ENCODE measurements around the gene ZNF225.
"Not testable (repeated sequence)": the region's sequence is repeated elsewhere in the genome, so short reads cannot be mapped to it uniquely, and the experiment has no call there.

Gene ZNF225

DNA sequence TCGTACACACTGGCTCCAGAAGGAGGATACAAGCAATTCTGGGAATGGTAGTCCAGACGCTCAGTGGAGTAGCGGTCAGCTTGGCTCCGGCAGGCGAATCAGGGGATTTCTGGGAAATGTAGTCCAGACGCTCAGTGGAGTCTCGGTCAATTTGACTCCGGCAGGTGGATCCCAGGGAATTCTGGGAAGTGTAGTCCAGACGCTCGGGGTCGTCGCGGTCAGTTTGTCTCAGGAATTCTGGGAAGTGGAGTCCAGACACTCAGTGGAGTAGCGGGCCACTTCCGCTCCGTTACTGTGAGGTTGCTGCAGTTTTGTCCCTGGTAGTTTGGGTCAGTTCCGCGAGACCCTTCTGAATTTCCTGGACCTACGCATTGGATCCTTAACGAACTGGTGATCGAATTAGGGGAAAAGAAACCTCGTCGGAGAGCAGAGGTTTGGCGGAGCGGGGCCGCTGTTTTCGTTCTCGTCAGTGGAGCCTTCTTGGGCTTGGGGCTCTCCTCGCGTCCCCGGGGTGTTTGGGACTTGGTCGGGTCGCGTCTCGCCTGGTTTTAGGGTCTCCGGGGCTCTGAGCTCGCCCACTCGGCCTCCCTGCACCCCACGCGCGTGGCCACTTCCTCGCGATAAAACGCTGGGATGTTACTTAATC lies at the start of gene ZNF225:
Gene ZNF225, plus strand, starts transcription at position 262 of the 646 bp plus-strand sequence. CDS start 2,429 bp downstream, outside the sequence.
- peak; percentile 96 for DNase-seq
- in situ Hi-C loops (cut with HindIII; ENCODE audit: low pct_ligation_motif_present, low pct_unique_long_range_greater_than_20kb, low sequenced_read_pairs): no loop called here

- DNase-seq: no peak
- in situ Hi-C loops (cut with HindIII; ENCODE audit: low pct_ligation_motif_present, low pct_unique_long_range_greater_than_20kb, low sequenced_read_pairs): no loop called here
Observed at GRCh38 chr19:44066305-44066704, 46.9 kb upstream of the ZNF225 start.

DNA sequence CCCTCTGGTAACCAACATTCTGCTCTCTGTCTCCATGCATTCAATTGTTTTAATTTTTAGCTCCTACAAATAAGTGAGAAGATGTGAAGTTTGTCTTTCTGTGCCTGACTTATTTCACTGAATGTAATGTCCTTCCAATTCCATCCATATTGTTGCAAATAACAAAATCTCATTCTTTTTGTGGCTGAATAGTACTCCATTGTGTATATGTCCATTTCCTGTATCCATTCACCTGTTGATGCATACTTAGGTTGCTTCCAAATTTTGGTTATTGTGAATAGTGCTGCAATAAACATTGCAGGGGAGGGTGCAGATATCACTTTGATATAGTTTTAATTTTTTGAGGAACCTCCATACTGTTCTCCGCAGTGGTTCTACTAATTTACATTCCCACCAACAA lies 43.8 kb upstream of the ZNF225 start:
- DNase-seq: no peak
- in situ Hi-C loops (cut with HindIII; ENCODE audit: low pct_ligation_motif_present, low pct_unique_long_range_greater_than_20kb, low sequenced_read_pairs): no loop called here

- in situ Hi-C loops (cut with HindIII; ENCODE audit: low pct_ligation_motif_present, low pct_unique_long_range_greater_than_20kb, low sequenced_read_pairs): no loop called here
- DNase-seq: peak; percentile 87
Observed at GRCh38 chr19:44071824-44072542, 41.2 kb upstream of the ZNF225 start, which contains the start of gene ZNF284. Gene ZNF284 (plus strand): TSS chr19:44072159. CDS start chr19:44076390, 4,231 bp downstream.

DNA sequence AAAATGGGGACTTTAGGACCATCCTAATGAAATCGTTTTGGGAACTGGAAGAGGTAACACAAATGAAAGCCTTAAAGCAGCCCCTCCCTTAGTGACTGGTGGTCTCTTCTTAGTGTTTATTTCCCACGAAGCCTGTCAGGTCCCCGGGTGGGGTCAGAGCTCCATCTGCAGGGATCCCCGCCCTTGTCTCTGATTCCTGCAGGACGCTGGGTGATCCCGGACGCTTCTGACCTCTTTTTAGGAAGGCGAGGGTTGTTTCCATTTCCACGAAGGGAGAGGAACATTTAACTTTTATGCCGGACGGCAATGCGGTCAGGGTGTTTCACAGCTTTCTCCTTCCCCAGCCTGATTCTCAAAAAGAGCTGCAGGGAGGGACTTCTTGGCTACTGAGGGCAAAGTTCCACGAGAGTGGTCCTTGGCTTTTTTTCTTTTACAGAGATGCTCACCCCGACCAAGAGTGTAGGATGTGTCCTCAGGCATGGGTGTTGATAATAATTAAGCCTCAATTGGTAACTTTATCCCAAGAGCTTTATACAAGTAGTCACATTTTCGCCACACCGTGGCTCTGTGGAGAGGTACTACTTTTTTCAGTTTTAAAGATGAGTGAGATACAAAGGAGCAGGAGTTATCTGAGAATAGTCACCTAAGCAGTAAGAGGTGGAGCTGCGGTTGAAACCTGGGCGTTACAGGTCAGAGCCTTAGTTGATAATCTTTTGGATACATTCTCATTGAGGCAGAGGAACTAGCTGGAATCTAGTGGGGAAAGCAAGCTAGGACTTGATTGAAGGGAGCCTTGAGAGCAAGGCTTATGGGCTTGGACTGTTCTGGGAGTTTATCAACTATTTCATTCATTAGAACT lies 40.4 kb upstream of the ZNF225 start:
- DNase-seq: peak; percentile 8
- in situ Hi-C loops (cut with HindIII; ENCODE audit: low pct_ligation_motif_present, low pct_unique_long_range_greater_than_20kb, low sequenced_read_pairs): no loop called here

GRCh38 chr19:44076325-44076724 lies 36.9 kb upstream of the ZNF225 start:
- no peak for DNase-seq
- in situ Hi-C loops (cut with HindIII; ENCODE audit: low pct_ligation_motif_present, low pct_unique_long_range_greater_than_20kb, low sequenced_read_pairs): no loop called here

GRCh38 chr19:44092108-44092507 lies 21.1 kb upstream of the ZNF225 start:
- no peak for DNase-seq
- in situ Hi-C loops (cut with HindIII; ENCODE audit: low pct_ligation_motif_present, low pct_unique_long_range_greater_than_20kb, low sequenced_read_pairs): no loop called here

- DNase-seq: peak; percentile 90
- in situ Hi-C loops (cut with HindIII; ENCODE audit: low pct_ligation_motif_present, low pct_unique_long_range_greater_than_20kb, low sequenced_read_pairs): no loop called here
Observed at GRCh38 chr19:44093931-44094765, 19.1 kb upstream of the ZNF225 start, which contains the start of gene ZNF224. Gene ZNF224 (plus strand): TSS chr19:44094361. CDS start chr19:44097874, 3,513 bp downstream.

GRCh38 chr19:44107751-44108150 lies 5.4 kb upstream of the ZNF225 start:
- in situ Hi-C loops (cut with HindIII; ENCODE audit: low pct_ligation_motif_present, low pct_unique_long_range_greater_than_20kb, low sequenced_read_pairs): no loop called here
- DNase-seq: no peak

- DNase-seq: no peak
- in situ Hi-C loops (cut with HindIII; ENCODE audit: low pct_ligation_motif_present, low pct_unique_long_range_greater_than_20kb, low sequenced_read_pairs): no loop called here
Observed at GRCh38 chr19:44109458-44109857, 3.7 kb upstream of the ZNF225 start.

DNA sequence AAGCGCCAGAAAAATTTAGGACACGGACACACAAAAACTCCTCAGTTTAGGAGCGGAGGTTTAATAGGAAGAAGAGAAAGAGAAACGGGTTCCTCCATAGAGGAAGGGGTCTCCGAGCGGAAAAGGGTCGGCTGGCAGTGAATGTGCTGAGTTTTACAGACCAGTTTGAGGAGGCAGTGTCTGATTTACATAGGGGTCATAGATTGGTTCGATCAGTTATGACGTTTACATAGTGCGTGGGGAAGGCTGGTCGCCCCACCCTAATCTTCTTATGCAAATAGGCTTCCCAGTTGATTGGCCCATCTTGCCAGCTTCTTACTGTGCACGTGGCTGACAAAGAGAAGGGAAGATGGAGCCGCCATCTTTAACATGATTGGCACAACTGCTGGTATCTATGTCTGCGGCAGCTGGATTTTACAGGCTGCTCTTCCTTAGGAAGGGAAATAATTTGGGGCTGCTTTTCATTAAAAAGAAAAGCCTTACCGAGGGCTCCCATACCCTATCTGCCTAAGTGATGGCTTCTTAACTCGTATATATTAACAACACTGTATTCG lies 1.2 kb upstream of the ZNF225 start:
- no peak for DNase-seq
- in situ Hi-C loops (cut with HindIII; ENCODE audit: low pct_ligation_motif_present, low pct_unique_long_range_greater_than_20kb, low sequenced_read_pairs): no loop called here

DNA sequence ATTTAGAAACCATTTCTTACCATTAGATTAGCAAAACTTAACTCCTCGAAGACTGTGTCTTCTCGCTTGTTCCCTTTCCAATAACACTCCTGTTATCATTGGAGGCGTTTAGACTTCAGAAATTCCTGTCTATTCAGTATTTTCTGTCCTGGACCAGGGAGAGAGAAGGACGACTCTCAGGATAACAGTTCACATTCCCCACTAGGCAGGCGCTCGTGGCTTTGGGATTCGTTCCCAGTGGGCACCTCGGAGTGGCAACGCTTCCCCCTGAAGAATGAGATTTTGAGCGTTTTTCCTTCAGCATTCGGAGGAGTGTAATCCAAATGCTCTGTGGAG lies 429 bp upstream of the ZNF225 start:
- no peak for DNase-seq
- in situ Hi-C loops (cut with HindIII; ENCODE audit: low pct_ligation_motif_present, low pct_unique_long_range_greater_than_20kb, low sequenced_read_pairs): no loop called here

DNA sequence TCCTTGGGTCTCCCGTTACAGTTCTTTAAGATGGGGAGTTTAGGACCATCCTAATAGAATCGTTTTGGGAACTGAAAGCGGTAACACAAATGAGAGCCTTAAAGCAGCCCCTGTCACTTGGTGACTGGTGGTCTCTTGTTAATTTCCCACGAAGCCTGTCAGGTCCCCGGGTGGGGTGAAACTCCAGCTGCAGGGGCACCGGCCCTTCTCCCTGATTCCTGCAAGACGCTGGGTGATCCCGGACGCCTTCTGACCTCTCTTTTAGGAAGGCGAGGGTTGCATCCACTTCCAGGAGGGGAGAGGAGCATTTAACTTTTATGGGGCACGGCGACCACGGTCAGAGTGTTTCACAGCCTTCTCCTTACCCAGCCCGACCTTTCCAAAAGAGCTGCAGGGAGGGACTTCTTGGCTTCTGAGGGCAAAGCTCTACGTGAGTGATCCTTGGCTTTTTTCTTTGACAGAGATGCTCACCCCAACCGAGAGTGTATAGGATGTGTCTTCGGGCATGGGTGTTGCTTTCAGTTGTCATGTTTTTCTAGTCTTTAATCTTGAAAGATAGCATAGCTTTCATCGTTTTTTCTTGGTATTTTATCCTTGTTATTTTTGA lies 688 bp downstream of the ZNF225 start:
- in situ Hi-C loops (cut with HindIII; ENCODE audit: low pct_ligation_motif_present, low pct_unique_long_range_greater_than_20kb, low sequenced_read_pairs): no loop called here
- no peak for DNase-seq

DNA sequence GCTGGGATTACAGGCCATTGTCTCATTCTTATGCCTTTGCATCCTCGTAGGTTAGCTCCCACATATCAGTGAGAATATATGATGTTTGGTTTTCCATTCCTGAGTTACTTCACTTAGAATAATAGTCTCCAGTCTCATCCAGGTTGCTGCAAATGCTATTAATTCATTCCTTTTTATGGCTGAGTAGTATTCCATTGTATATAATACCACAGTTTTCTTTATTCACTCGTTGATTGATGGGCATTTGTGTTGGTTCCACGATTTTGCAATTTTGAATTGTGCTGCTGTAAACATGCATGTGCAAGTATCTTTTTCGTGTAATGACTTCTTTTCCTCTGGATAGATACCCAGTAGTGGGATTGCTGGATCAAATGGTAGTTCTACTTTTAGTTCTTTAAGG lies 8.0 kb downstream of the ZNF225 start:
- in situ Hi-C loops (cut with HindIII; ENCODE audit: low pct_ligation_motif_present, low pct_unique_long_range_greater_than_20kb, low sequenced_read_pairs): not testable (repeated sequence)

DNA sequence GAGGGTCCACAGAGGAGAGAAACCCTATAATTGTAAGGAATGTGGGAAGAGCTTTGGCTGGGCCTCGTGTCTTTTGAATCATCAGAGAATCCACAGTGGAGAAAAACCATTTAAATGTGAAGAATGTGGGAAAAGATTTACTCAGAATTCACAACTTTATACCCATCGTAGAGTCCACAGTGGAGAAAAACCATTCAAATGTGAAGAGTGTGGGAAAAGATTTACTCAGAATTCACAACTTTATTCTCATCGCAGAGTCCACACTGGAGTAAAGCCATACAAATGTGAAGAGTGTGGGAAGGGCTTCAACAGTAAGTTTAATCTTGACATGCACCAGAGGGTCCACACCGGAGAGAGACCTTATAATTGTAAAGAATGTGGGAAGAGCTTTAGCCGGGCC lies 18.8 kb downstream of the ZNF225 start:
- DNase-seq: no peak

More for the DNA sequence above, 8.0 kb downstream of the ZNF225 start:
- not testable (repeated sequence) for DNase-seq

GRCh38 chr19:44141191-44142058 lies 28.2 kb downstream of the ZNF225 start, which contains the start of gene ZNF234:
Gene ZNF234 (plus strand): TSS chr19:44141554. CDS start chr19:44144633, 3,079 bp downstream.
- DNase-seq: peak; percentile 83
- in situ Hi-C loops (cut with HindIII; ENCODE audit: low pct_ligation_motif_present, low pct_unique_long_range_greater_than_20kb, low sequenced_read_pairs): no loop called here

More for the DNA sequence above, 18.8 kb downstream of the ZNF225 start:
- in situ Hi-C loops (cut with HindIII; ENCODE audit: low pct_ligation_motif_present, low pct_unique_long_range_greater_than_20kb, low sequenced_read_pairs): no loop called here

GRCh38 chr19:44142059-44142433 lies 28.8 kb downstream of the ZNF225 start:
- DNase-seq: no peak
- in situ Hi-C loops (cut with HindIII; ENCODE audit: low pct_ligation_motif_present, low pct_unique_long_range_greater_than_20kb, low sequenced_read_pairs): no loop called here

Data from ACHN (cell line).